NAMALWA (cell line): ENCODE measurements around the gene SLC25A31.
A peak's percentile ranks its signal among the peaks of the same experiment; 100 is the strongest.

Source experiments
- DNase-seq: peaks from one replicate; pipeline ENCODE4 v3.0.0-alpha.2; 2015; ENCODE audit warnings: low spot score

Gene SLC25A31

DNA sequence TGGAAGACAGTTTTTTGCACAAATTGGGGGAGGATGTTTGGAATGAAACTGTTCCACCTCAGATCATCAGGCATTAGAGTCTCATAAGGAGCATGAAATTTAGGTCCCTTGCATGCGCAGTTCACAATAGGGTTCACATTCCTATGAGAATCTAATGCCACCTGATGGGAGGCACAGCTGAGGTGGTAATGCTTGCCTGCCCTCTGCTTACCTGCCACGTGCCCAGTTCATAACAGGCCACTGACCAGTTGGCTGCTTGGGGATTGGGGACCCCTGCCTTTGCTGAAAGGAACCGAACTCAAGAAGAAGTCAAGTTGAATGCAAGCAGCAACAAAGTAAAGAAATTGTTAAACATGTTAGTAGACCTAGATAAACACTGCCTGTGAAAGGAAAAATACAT lies 47.3 kb downstream of the SLC25A31 start:
- no peak for DNase-seq

DNA sequence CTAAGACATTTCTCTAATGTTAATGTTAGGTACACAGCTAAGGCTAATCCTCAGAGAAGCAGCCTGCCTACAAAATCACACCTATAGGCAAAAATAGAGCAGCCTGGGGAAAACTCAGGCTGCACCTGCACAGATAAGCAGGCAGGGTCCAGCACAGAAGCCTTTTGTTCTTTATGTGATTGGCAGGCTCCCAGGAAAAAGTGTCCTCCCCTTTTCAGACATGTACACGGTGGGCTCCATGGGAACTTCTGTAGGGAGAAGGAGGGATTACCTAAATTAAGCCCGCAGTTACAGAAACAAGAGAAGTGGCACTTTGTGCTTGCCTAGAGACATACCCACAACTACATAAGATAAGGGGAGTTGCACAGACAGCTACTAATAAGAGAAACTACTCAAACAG lies 47.9 kb downstream of the SLC25A31 start:
- no peak for DNase-seq

DNA sequence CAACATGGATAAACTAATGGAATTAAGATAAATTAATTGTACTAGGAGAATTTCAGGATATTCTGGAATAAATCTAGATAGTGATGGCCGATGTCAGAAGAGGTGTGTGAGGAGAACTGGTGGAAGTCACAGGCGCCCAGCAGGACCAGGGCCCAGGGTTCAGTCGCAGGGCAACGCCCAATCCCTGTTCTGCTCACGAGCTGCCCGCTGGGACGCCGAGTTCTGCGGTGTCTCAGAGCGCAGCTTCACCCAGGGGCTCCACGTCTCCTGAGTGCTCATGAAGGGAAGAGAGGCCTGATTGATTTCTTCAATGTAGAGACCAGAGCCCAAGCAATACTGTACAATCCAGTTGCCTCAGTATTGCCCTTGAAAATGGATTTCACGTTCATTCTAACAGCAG lies 50.4 kb downstream of the SLC25A31 start:
- no peak for DNase-seq

DNA sequence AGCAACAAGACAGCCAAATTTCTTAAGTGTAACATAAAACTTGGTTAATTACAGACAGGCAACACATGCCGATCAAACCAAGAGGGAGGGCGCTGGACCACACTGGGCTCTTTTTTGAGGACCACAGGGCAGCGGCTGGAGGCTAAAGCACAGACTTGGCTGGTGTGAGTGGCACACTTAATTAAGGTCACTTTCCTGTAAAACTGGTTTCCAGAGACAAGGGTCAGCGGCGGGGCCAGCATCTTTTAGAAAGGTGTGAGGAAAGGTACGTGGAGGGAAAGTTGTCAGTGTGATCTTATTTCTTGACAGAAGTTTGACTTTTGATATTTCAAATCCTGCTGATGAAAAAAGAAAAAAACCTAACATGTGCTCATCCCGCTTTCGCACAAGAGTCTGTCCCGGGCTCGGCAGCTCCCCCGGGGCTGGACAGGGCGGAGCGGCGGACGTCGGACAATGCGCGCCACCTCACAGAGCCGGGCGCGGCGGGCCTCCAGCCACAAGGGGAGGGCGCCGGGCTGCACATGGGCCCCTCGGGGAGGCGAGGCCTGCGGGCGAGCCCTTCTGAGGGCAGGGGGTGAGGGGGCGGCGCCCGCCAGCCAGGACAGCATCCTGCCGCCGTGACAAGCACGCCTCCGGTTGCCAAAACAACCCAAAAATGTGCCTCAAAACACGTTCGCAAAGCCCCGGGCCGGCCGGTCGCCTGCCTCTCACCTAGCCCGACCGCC lies 51.3 kb downstream of the SLC25A31 start:
- DNase-seq: no peak

DNA sequence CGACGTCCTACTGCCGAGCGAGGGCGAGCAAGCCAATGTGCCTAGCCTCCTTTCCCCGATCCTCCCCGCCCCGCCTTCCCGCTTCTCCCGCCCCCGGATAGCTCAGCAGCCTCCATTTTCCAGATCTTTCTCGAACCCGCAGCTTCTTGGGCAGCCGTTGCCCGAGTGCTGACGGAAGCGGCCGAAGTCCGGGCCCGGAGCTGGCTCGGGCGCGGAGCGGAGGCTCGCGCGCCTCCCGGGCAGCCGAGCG lies 51.8 kb downstream of the SLC25A31 start:
- DNase-seq: peak; percentile 74

DNA sequence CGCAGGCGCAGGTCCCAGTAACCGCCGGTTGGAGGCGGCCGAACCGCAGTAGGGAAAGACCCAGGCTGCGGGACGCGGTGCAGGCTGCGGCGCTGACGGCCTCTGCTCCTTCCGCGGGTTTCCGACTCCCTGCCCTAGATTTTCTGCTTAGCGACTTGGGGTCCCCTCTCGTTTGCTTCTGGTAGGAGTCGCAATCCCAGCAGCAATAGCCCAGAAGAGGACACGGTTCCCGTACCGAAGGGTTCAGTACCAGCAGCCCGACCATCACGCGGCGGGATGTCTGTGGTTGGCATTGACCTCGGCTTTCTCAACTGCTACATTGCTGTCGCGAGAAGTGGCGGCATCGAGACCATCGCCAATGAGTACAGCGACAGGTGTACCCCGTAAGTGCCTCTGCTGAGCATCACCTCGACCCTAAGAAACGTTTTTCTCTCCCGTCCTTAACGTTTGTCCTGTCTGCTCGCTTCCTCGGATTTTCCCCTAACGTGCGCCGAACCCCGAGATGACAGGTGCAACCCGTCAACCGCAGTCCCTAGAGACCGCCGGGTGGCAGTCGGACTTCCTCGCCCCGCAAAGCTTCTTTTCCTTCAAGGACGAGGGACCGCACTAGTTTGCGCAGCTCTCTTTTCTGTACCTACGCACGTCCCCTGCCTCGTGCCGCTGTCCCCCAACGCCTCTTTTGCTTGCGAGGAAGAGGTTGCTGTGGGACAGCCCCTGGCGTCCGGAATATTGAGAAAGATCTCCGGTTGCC lies 52.2 kb downstream of the SLC25A31 start, which contains the start of gene HSPA4L:
TSS of gene HSPA4L (plus strand) at position 48 of the 751 bp plus-strand sequence. CDS start at position 277, 229 bp downstream.
- peak; percentile 78 for DNase-seq

DNA sequence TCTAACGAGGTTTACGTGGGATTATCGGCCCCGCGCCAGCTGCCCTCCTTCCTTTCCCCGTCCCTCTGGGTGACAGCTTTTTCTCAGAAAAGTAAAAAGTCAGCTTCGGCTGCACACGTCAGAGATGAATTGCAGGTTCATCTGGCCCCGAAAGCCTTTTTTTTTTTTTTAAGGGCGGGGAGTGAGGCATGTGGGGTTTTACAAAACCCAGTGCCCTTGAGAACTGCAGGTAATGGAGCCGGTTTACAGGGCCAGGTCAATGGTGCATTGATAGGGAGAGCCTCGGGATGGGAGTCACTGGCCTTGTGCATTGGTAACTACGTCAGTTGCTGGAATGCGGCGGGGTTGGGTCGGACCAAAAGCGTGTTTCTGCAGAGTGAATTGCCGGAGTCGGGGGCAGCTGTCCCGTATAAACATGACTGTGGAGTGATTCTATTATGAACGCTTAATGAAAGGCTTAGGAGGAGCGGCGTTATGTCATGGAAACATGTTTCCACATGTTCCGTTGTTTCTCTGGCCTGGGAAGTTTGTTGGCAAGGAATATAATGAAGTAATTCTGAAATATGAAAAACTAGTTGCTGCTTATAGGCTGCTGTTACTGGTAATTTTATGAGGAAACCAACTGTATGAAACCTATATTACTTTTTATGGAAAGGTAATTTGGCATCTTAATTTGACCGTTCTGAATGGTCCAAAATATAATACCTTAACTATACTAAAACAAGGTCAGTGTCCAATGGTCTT lies 53.0 kb downstream of the SLC25A31 start:
- no peak for DNase-seq

DNA sequence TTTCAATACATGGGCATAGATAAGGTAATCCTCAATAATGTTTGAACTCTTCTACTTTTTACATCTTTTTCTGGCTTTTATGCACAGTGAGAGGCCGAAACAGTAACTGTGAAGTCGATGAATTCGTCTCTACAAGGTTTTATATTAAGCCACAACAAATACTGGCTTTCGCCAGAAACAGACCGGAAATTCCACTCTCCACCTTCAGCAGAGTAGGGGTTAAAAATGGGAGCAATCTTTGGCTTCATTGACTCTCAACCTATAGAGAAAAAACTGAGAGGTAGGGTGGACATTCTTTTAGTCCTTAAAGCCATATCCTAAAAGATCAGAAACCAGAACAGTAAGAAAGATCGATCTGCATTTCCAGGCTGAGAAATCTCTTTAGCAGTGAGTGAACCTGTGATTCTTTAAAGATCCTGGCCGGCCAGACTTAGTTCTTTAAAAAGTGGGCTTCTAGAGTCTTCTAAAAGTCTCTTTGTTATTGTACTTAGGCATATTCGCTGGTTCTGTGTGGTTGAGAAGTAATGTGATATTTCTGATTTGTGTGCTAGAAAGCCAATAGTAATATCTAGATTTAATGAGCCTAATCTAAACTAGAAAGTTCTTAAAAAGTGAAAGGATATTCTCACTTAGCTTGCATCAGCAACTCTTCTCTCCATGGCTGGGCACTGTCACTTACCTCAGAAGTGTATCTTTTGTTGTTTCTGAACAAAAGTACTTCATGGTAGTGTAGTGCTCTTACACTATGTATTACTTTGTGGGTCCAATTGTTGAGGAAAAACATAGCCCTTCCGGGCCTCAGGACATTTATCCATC lies 54.0 kb downstream of the SLC25A31 start:
- no peak for DNase-seq

DNA sequence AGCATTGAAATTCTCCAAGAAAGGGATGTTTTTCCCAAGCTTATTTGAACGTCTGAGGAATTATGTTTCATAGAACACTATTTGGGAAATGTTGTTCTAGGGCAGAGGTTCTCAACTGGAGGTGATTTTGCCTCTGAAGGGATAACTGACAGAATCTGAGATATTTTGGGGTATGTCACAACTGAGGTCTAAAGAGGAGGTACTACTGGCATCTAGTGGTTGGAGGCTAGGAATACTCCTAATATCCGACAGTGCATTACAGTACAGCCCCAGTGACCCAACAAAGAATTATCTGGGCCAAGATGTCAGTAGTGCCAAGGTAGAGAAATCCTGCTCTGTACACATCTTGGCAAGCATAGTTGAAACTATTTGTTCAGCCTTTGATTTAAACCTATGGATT lies 58.3 kb downstream of the SLC25A31 start:
- peak; percentile 57 for DNase-seq

DNA sequence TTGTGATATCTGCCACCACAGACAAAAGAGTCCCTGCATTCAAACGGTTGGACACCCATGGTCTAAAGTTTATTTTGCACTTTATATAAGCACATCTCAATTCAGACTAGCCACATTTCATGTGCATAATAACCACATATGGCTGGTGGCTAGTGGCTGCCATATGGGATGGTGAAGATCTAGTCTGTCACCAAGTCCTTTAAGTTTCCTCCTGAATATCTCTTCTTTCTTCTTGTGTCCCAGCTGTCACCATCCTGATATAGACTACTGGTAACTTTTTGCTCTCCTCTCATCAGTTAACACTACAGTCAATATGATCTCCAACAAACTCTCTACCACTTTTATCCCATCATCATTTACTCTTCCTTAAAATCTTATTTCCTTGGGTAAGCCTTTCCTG lies 61.2 kb downstream of the SLC25A31 start:
- no peak for DNase-seq

DNA sequence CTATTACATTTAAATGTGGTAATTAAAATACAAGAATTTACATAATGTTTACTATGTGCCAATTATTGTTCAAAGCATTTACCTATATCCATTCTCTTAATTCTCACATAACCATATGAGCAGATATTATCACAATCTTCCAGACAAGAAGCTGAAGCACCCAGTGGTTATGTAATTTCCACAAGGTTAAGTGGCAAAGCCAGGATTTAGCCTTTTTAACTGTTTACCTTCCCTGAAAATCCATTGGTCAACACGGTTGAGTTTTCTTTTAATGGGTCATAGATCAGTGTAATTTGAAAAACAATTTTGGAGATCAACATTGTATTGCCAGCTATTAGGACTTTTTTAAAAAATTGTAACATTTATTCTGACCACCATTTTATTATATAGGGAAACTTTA lies 63.3 kb downstream of the SLC25A31 start:
- DNase-seq: no peak

DNA sequence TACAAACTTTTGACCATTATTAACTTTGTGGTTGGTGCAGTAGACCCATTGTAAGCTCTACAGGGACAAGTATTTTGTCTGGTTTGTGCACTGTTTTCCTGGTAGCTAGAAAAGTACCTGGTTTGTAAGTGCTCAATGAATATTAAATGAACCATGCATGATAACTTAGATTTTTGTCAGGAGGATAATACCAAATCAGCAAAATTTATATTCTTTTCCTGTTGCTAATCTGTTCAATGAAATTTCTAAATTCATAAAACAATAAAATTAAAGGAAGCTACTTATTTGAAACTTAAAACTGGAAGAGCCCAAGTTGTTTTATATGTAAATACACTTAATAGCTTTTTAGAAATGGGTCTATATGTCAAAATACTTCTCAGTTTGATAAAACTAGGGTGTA lies 69.5 kb downstream of the SLC25A31 start:
- no peak for DNase-seq

DNA sequence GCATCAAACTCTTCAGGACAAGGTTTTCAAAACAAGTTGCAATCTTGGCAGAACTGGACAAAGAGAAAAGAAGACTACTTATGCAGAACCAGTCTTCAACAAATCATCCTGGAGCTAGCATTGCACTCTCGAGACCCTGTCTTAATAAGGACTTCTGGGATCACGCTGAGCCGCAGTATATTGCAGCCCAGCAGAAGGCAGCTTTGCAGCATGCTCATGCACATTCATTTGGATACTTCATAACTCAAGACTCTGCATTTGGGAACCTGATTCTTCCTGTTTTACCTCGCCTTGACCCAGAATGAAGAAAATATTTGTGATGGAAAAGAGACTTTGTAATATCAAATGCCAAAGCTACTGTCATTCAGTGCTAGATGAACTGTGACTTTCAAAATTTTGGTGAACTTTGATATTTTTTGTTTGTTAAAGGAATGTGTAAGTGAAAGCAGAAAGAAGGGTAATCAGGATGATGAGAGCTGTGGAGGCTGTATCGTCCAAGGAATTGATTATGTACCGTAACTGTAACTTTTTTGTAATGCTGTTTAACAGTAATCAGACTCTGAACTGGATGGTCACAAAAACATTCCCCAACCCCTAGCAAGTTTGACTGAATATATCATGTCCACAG lies 79.1 kb downstream of the SLC25A31 start:
- no peak for DNase-seq

DNA sequence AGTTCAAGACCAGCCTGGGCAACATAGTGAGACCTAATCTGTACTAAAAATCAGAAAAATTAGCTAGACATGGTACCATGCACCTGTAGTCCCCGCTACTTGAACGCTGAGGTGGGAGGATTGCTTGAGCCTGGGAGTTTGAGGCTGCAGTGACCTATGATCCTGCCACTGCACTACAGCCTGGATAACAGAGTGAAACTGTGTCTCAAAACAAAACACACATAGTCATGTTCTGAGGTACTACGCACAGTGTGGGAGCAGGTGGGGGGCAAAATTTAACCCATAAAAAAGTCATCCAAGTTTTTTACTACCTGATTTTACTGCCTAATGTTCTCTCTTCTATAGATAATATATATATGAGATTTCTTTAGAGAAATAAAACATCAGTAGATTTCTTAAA lies 80.4 kb downstream of the SLC25A31 start:
- no peak for DNase-seq

DNA sequence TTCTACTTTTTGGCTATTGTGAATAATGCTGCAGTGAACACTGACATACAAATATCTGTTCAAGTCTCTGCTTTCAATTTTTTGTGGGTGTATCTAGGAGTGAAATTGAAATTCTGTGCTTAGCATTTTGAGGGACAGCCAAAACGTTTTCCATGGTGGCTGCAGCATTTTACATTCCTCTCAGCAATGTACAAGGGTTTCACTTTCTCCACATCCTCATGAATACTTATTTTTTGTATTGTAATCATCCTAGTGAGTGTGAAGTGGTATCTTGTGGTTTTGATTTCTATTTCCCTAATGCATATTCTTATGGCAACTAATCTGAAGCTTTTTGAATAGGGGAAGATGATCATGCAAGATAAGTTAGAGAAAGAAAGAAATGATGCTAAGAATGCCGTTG lies 92.2 kb downstream of the SLC25A31 start:
- no peak for DNase-seq
